SJSA1 (cell line): Measurements from ENCODE around the gene LYPD6B. TPM values are rescaled to one million over a fixed set of nuclear protein-coding genes. Genes with fewer than 3 reads are reported as not detected.
A peak's percentile ranks its signal among the peaks of the same experiment; 100 is the strongest.

Experiments
- DNase-seq, 2 experiments: peaks; one replicate each; pipeline ENCODE4 v3.0.0-alpha.2; 2015 to 2020; ENCODE audit warnings: low spot score in 2 of 2, low read depth in 1 of 2
- H3K27ac ChIP-seq: fragments of 250-450 bp; sonication (Bioruptor Pico); 2 replicates; pipeline ENCODE4 v1.5.1; 2020; ENCODE audit warnings: mild to moderate bottlenecking, moderate library complexity
- H3K27me3 ChIP-seq: fragments of 250-450 bp; sonication (Bioruptor Pico); replicated peaks from 2 replicates; pipeline ENCODE4 v1.5.1; 2020; ENCODE audit warnings: mild to moderate bottlenecking, moderate library complexity
- H3K36me3 ChIP-seq: fragments of 250-450 bp; sonication (Bioruptor Pico); 2 replicates; pipeline ENCODE4 v1.5.1; 2020; ENCODE audit warnings: mild to moderate bottlenecking
- H3K4me1 ChIP-seq: fragments of 250-450 bp; sonication (Bioruptor Pico); replicated peaks from 2 replicates; pipeline ENCODE4 v1.6.1; 2021; ENCODE audit warnings: mild to moderate bottlenecking
- H3K4me3 ChIP-seq: fragments of 250-450 bp; sonication (Bioruptor Pico); 2 replicates; pipeline ENCODE4 v1.5.1; 2020; ENCODE audit warnings: mild to moderate bottlenecking
- H3K9me3 ChIP-seq: fragments of 250-450 bp; sonication (Bioruptor Pico); replicated peaks from 2 replicates; pipeline ENCODE4 v1.5.1; 2020; ENCODE audit warnings: mild to moderate bottlenecking
- total RNA-seq: library from RNA; depleted of rRNA; stranded (reverse); fragments of >200 nt; shearing (Covaris generic); gene quantifications from 2 replicates; pipeline ENCODE4 v1.2.3, GENCODE V29; 2014

LYPD6B gene
- total RNA-seq, 1 experiment from 2014 or later: 35.7 TPM

DNA sequence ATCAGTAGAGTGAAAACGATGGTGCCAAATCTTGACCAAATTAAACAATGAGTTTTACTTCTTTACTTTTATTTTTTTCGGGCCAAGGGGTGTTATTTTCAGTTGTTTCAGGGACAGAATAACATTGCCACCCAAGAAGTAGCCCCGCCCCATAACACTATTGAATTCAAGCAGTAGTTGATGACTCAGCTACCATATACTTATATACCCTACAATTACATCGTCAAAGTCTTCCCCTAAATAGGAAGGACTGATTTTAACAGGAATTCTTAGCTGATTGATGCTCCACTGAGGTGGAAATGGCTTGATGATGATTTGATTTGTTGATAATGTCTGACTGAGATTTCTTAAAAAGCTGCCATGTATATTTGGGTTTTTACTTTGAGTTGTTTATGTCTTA lies 24.7 kb downstream of the LYPD6B start:
- peak overlapping the region; percentile 88 for H3K27ac ChIP-seq
- no peaks in the 10 kb centered on the region for H3K9me3 ChIP-seq
- H3K4me1 ChIP-seq: peaks cover 65% of the 10 kb centered on the region
- H3K27me3 ChIP-seq: no peaks in the 10 kb centered on the region
- no peak overlapping the region for H3K4me3 ChIP-seq
- no peaks in the 10 kb centered on the region for H3K36me3 ChIP-seq
- peak; percentile 68 to 75 for DNase-seq

DNA sequence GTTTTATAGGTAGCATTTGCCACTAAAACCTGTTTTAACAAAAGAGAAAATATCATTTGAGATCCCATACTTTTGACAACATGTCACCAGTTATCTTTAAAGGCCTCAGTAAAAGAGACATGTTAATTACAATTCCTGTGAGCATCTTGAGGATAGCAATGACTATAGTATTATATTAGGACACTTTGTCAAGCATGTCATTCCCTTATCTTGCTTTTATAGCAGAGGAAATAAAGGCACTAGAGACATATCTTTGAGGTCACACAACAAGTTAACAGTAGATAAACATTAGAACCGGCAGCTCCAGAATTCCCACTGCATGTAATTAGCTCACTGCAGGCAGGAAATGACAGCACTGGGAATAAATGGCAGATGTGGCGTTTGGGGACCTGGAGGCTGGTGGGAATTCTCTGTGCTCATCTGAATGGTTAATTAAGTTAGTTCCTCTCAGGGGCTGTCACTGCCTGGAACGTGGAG lies 25.9 kb downstream of the LYPD6B start:
- H3K36me3 ChIP-seq: no peaks in the 10 kb centered on the region
- H3K27ac ChIP-seq: peak overlapping the region; percentile 88
- peaks cover 68% of the 10 kb centered on the region for H3K4me1 ChIP-seq
- H3K4me3 ChIP-seq: no peak overlapping the region
- H3K27me3 ChIP-seq: no peaks in the 10 kb centered on the region
- peak in 1 of 2 experiments; percentile 79 for DNase-seq
- no peaks in the 10 kb centered on the region for H3K9me3 ChIP-seq

- peaks cover 73% of the 10 kb centered on the region for H3K4me1 ChIP-seq
- no peak overlapping the region for H3K4me3 ChIP-seq
- no peaks in the 10 kb centered on the region for H3K9me3 ChIP-seq
- peak overlapping the region; percentile 88 for H3K27ac ChIP-seq
- DNase-seq: peak in 1 of 2 experiments; percentile 73
- H3K27me3 ChIP-seq: no peaks in the 10 kb centered on the region
- H3K36me3 ChIP-seq: no peaks in the 10 kb centered on the region
Measured at GRCh38 chr2:149064856-149065630, 26.5 kb downstream of the LYPD6B start.

GRCh38 chr2:149068225-149068995 lies 29.9 kb downstream of the LYPD6B start:
- Histone ChIP-seq H3K27me3 (no peaks in the 10 kb centered on the region), H3K36me3 (no peaks in the 10 kb centered on the region), H3K27ac (peak overlapping the region; percentile 99), H3K4me3 (no peak overlapping the region), H3K4me1 (peaks cover 66% of the 10 kb centered on the region), H3K9me3 (no peaks in the 10 kb centered on the region)
- no peak for DNase-seq

- Histone ChIP-seq H3K9me3 (no peaks in the 10 kb centered on the region), H3K36me3 (no peaks in the 10 kb centered on the region), H3K4me1 (peaks cover 58% of the 10 kb centered on the region), H3K4me3 (no peak overlapping the region), H3K27ac (peak overlapping the region; percentile 99), H3K27me3 (no peaks in the 10 kb centered on the region)
- peak; percentile 93 to 99 for DNase-seq
Measured at GRCh38 chr2:149068996-149069888, 30.7 kb downstream of the LYPD6B start.

DNA sequence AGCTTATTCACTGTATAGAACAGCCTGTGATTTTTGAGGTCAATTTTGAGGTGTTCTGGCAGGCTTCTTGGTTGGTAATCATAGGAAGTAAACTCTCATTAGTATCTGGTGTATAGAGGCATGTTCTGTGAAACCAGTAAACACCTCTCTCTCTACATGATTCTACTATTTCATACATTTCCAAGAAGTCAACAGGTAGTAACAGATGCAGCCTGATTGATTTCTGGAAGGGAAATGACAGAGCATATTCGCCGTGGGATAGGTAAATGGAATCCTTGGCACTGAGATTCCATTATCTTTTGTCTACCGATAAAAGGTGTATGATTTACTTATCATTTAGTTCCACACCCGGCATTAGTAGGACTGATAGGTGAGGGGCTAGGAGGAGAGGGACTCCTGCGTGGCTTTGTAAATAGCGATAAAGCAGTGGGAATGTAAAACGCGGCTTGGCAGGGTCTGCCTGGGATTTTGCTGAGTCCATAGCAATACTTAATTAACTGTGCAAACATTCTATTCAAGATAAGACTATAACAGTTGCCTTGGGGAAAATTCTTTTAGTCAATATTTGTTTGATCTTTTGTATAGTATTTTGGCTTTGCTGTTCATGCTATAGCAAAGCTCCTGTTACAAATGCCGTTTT lies 32.3 kb downstream of the LYPD6B start:
- no peaks in the 10 kb centered on the region for H3K27me3 ChIP-seq
- H3K27ac ChIP-seq: peak overlapping the region; percentile 99

DNA sequence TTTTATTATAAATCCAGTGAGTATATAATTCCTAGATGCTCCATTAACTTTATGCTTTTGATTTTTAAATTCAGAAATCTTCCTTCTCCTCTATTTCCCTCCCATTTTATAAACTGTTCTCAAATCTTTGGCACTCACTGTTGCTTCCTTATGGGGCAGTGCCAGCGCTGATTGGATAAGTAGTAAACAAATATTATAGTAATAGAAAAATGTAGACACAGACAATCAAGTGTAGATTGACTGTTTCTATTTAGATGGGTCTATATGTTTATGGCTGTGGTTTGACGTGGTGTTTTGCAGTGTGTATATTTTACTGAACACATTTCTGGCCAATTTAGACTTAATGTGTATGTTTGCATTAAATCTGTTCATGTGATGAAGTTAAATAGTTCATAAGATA lies 36.6 kb downstream of the LYPD6B start:
- DNase-seq: no peak
- H3K9me3 ChIP-seq: no peaks in the 10 kb centered on the region
- peaks cover 63% of the 10 kb centered on the region for H3K4me1 ChIP-seq
- no peaks in the 10 kb centered on the region for H3K27me3 ChIP-seq
- no peaks in the 10 kb centered on the region for H3K36me3 ChIP-seq
- H3K4me3 ChIP-seq: no peak overlapping the region
- peak overlapping the region; percentile 28; the same call in 1 of the 2 replicates for H3K27ac ChIP-seq

More for the DNA sequence above, 32.3 kb downstream of the LYPD6B start:
- DNase-seq: no peak
- H3K4me3 ChIP-seq: no peak overlapping the region
- H3K4me1 ChIP-seq: peaks cover 52% of the 10 kb centered on the region
- H3K36me3 ChIP-seq: no peaks in the 10 kb centered on the region
- H3K9me3 ChIP-seq: no peaks in the 10 kb centered on the region

GRCh38 chr2:149075853-149076252 lies 37.4 kb downstream of the LYPD6B start:
- Histone ChIP-seq H3K27me3 (no peaks in the 10 kb centered on the region), H3K4me3 (no peak overlapping the region), H3K27ac (peak overlapping the region; percentile 28), H3K36me3 (no peaks in the 10 kb centered on the region), H3K4me1 (peaks cover 60% of the 10 kb centered on the region), H3K9me3 (no peaks in the 10 kb centered on the region)
- DNase-seq: peak in 1 of 2 experiments; percentile 24

GRCh38 chr2:149076863-149077412 lies 38.4 kb downstream of the LYPD6B start:
- H3K4me1 ChIP-seq: peaks cover 54% of the 10 kb centered on the region
- H3K27ac ChIP-seq: peak overlapping the region; percentile 24
- H3K27me3 ChIP-seq: no peaks in the 10 kb centered on the region
- no peak overlapping the region for H3K4me3 ChIP-seq
- no peaks in the 10 kb centered on the region for H3K36me3 ChIP-seq
- no peaks in the 10 kb centered on the region for H3K9me3 ChIP-seq
- peak in 1 of 2 experiments; percentile 39 for DNase-seq

- H3K27ac ChIP-seq: 0 out of 2 replicates have a peak overlapping the region, but pooled peaks have one; percentile 24
- H3K27me3 ChIP-seq: no peaks in the 10 kb centered on the region
- no peak for DNase-seq
- no peaks in the 10 kb centered on the region for H3K9me3 ChIP-seq
- peaks cover 51% of the 10 kb centered on the region for H3K4me1 ChIP-seq
- no peaks in the 10 kb centered on the region for H3K36me3 ChIP-seq
- H3K4me3 ChIP-seq: no peak overlapping the region
Measured at GRCh38 chr2:149077861-149078260, 39.4 kb downstream of the LYPD6B start.

DNA sequence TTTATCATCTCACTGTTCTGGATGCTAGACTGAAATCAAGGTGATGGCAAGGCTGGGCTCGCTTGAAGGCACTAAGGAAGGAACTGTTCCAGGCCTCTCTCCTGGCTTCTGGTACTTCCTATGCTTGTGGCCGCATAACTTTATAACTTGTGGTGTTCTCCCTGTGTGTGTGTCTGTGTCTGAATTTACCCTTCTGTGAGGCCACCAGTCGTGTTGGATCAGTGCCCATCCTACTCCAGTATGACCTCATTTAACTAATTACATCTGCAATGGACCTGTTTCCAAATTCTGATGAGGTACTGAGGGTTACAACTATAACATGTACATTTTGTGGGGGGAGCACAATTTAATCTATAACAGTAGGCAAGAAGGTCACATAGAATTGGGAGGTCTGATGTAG lies 41.6 kb downstream of the LYPD6B start:
- H3K27ac ChIP-seq: peak overlapping the region; percentile 15; the same call in 1 of the 2 replicates
- no peaks in the 10 kb centered on the region for H3K27me3 ChIP-seq
- H3K4me3 ChIP-seq: no peak overlapping the region
- no peak for DNase-seq
- H3K4me1 ChIP-seq: peaks cover 49% of the 10 kb centered on the region
- no peaks in the 10 kb centered on the region for H3K36me3 ChIP-seq
- H3K9me3 ChIP-seq: no peaks in the 10 kb centered on the region

GRCh38 chr2:149080971-149081370 lies 42.5 kb downstream of the LYPD6B start:
- Histone ChIP-seq H3K27me3 (no peaks in the 10 kb centered on the region), H3K4me1 (peaks cover 40% of the 10 kb centered on the region), H3K9me3 (no peaks in the 10 kb centered on the region), H3K4me3 (no peak overlapping the region), H3K36me3 (no peaks in the 10 kb centered on the region), H3K27ac (no peak overlapping the region)
- DNase-seq: no peak

GRCh38 chr2:149082079-149082478 lies 43.6 kb downstream of the LYPD6B start:
- no peak for DNase-seq
- Histone ChIP-seq H3K9me3 (no peaks in the 10 kb centered on the region), H3K4me1 (peaks cover 29% of the 10 kb centered on the region), H3K4me3 (no peak overlapping the region), H3K27ac (no peak overlapping the region), H3K27me3 (no peaks in the 10 kb centered on the region), H3K36me3 (no peaks in the 10 kb centered on the region)
